Measurements from ENCODE around the gene SLC24A1. TPM values are rescaled to one million over a fixed set of nuclear protein-coding genes. Genes with fewer than 3 reads are reported as not detected.

Gene SLC24A1
- total RNA-seq, 1 experiment from 2014 or later: 13.0 TPM

DNA sequence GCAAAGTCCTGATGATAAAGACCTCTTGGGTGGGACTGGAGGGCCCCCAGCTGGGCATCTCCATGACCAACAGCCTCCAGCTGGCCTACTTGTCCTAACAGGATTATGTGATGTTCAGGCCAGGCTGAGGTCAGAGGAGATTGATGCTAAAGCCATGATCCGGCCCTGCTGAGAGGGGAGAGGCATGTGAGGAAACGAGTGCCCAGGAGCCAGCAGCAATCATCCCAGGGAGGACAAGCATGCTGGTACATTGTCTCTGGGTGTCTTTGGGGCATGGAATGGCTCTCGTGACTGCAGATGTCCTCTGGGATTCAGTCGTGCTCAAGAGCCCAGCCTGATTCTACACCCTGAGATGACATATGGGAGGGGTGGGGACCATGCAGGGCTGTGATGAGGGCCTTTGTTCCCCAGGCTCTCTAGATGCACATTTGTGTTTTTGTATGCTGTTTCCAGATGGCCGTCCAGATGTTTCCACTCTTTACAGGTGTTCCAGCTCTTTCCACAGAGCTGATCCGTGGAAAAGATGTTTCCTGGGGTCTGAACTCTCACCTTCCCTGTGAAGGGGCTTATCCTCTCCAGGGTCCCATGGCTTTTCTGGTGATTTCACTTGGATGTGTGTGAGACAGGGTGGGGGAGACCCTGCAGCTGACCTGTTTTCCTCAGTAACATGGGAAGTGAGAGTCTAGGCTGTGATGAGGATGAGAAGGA is 20.2 kb downstream of the SLC24A1 start:
- Histone ChIP-seq H3K4me3 (ENCODE audit: low read depth in 2 of 2, low read length in 2 of 2) (no peak overlapping the region), H3K27me3 (ENCODE audit: control insufficient read depth, insufficient read depth, low read length) (no peaks in the 10 kb centered on the region), H3K27ac (ENCODE audit: low read length) (no peak overlapping the region), H3K4me1 (ENCODE audit: control insufficient read depth, insufficient read depth, low read length) (peaks cover 6% of the 10 kb centered on the region; the same call in 1 of the 2 replicates), H3K36me3 (ENCODE audit: control insufficient read depth, insufficient read depth, low read length) (no peaks in the 10 kb centered on the region), H3K9me3 (ENCODE audit: control insufficient read depth, insufficient read depth, low read depth, low read length) (no peaks in the 10 kb centered on the region)
- in situ Hi-C loops (cut with HindIII; ENCODE audit: low pct_unique_long_range_greater_than_20kb, low sequenced_read_pairs) (no loop called here), intact Hi-C loops (cut with micrococcal nuclease; ENCODE audit: unreplicated experiment) (no loop called here)
- no peak for TF ChIP-seq SIN3A (IDR thresholded peaks at IDR 0.05; ENCODE audit: borderline replicate concordance, insufficient read depth, low read depth, low read length)
- no peak for TF ChIP-seq TCF7L2 (IDR thresholded peaks at IDR 0.05; ENCODE audit: low read depth, low read length)
- TF ChIP-seq POLR2AphosphoS5 (IDR thresholded peaks at IDR 0.05; ENCODE audit: low read depth, low read length): no peak
- TF ChIP-seq, protein P1, sequence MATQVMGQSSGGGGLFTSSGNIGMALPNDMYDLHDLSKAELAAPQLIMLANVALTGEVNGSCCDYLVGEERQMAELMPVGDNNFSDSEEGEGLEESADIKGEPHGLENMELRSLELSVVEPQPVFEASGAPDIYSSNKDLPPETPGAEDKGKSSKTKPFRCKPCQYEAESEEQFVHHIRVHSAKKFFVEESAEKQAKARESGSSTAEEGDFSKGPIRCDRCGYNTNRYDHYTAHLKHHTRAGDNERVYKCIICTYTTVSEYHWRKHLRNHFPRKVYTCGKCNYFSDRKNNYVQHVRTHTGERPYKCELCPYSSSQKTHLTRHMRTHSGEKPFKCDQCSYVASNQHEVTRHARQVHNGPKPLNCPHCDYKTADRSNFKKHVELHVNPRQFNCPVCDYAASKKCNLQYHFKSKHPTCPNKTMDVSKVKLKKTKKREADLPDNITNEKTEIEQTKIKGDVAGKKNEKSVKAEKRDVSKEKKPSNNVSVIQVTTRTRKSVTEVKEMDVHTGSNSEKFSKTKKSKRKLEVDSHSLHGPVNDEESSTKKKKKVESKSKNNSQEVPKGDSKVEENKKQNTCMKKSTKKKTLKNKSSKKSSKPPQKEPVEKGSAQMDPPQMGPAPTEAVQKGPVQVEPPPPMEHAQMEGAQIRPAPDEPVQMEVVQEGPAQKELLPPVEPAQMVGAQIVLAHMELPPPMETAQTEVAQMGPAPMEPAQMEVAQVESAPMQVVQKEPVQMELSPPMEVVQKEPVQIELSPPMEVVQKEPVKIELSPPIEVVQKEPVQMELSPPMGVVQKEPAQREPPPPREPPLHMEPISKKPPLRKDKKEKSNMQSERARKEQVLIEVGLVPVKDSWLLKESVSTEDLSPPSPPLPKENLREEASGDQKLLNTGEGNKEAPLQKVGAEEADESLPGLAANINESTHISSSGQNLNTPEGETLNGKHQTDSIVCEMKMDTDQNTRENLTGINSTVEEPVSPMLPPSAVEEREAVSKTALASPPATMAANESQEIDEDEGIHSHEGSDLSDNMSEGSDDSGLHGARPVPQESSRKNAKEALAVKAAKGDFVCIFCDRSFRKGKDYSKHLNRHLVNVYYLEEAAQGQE (IDR thresholded peaks at IDR 0.05; ENCODE audit: insufficient read depth in 1 of 2, low read depth in 2 of 2, low read length in 1 of 2): no peak
- TF ChIP-seq, protein P2, sequence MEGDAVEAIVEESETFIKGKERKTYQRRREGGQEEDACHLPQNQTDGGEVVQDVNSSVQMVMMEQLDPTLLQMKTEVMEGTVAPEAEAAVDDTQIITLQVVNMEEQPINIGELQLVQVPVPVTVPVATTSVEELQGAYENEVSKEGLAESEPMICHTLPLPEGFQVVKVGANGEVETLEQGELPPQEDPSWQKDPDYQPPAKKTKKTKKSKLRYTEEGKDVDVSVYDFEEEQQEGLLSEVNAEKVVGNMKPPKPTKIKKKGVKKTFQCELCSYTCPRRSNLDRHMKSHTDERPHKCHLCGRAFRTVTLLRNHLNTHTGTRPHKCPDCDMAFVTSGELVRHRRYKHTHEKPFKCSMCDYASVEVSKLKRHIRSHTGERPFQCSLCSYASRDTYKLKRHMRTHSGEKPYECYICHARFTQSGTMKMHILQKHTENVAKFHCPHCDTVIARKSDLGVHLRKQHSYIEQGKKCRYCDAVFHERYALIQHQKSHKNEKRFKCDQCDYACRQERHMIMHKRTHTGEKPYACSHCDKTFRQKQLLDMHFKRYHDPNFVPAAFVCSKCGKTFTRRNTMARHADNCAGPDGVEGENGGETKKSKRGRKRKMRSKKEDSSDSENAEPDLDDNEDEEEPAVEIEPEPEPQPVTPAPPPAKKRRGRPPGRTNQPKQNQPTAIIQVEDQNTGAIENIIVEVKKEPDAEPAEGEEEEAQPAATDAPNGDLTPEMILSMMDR (IDR thresholded peaks at IDR 0.05): no peak
- ATAC-seq: 0 out of 2 replicates have a peak, but pooled peaks have one; percentile 20
- ChIA-PET POLR2A (no interaction called here), CTCF (interaction anchor here (0.5 to 0.6 kb wide), 2 partner anchors 147 to 220 kb away, joined by 4 to 8 read pairs; no protein-coding TSS in a partner anchor)
- no peak for DNase-seq (ENCODE audit: low read depth, low spot score)
- BruUV-seq (replicated peaks): no TSS peak

DNA sequence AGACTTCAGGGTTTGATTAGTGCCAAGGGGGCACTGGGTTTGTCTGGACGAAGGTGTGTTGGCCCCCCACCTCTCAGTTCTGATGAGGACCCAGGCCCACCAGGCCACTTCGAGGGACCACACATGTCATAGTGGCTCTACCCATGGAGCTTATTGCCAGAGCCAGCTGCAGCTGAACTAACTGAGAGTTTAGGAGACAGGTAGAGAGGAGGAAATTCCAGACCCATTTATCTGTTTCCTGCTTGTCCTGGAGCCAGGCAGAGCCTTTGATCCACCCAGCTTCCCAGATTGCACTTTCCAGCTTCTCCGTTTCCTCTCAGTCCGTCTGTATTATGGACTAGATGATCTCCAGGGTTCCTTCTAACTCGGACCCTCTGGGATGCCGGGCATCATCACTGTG is 20.9 kb downstream of the SLC24A1 start:
- no peak for DNase-seq (ENCODE audit: low read depth, low spot score)
- CTCF ChIA-PET: interaction anchor here (0.5 kb wide), 1 partner anchor 146 kb away, joined by 8 read pairs; no protein-coding TSS in a partner anchor
- TF ChIP-seq SIN3A (IDR thresholded peaks at IDR 0.05; ENCODE audit: borderline replicate concordance, insufficient read depth, low read depth, low read length): no peak
- no peak for TF ChIP-seq TCF7L2 (IDR thresholded peaks at IDR 0.05; ENCODE audit: low read depth, low read length)
- TF ChIP-seq, protein P1 (IDR thresholded peaks at IDR 0.05; ENCODE audit: insufficient read depth in 1 of 2, low read depth in 2 of 2, low read length in 1 of 2): no peak
- no peak for TF ChIP-seq POLR2AphosphoS5 (IDR thresholded peaks at IDR 0.05; ENCODE audit: low read depth, low read length)
- TF ChIP-seq, protein P2 (IDR thresholded peaks at IDR 0.05): no peak
- ATAC-seq: no peak
- in situ Hi-C loops (cut with HindIII; ENCODE audit: low pct_unique_long_range_greater_than_20kb, low sequenced_read_pairs): no loop called here
- intact Hi-C loops (cut with micrococcal nuclease; ENCODE audit: unreplicated experiment): no loop called here
- Histone ChIP-seq H3K4me3 (ENCODE audit: low read depth in 2 of 2, low read length in 2 of 2) (no peak overlapping the region), H3K36me3 (ENCODE audit: control insufficient read depth, insufficient read depth, low read length) (no peaks in the 10 kb centered on the region), H3K27ac (ENCODE audit: low read length) (no peak overlapping the region), H3K4me1 (ENCODE audit: control insufficient read depth, insufficient read depth, low read length) (peaks cover 6% of the 10 kb centered on the region; the same call in 1 of the 2 replicates), H3K9me3 (ENCODE audit: control insufficient read depth, insufficient read depth, low read depth, low read length) (no peaks in the 10 kb centered on the region), H3K27me3 (ENCODE audit: control insufficient read depth, insufficient read depth, low read length) (no peaks in the 10 kb centered on the region)
- POLR2A ChIA-PET: no interaction called here
- BruUV-seq (replicated peaks): no TSS peak

All from Panc1 (cell line).